Measurements from ENCODE around the gene ITGB6.

GRCh38 chr2:160227293-160227915 lies 27.3 kb upstream of the ITGB6 start:
- TF ChIP-seq POLR2A (IDR thresholded peaks at IDR 0.05): no peak
- TF ChIP-seq CTCF (IDR thresholded peaks at IDR 0.05): no peak

Measured in right lobe of liver (tissue), 4 donors.